Neural cell (in vitro differentiated cells): ENCODE measurements around the gene RAVER1.

Experiments used
- POLR2AphosphoS5 ChIP-seq: IDR thresholded peaks from 2 replicates; pipeline ENCODE4 v1.6.1; 2012
- RAD21 ChIP-seq: fragments of 450-650 bp; conservative IDR thresholded peaks from 2 replicates; pipeline ENCODE4 v1.6.1; 2014; ENCODE audit warnings: antibody characterized with exemption, mild to moderate bottlenecking, moderate library complexity
- TF ChIP-seq, protein P1 (sequence below): fragments of 450-650 bp; IDR thresholded peaks from 2 replicates; pipeline ENCODE4 v1.5.1; 2014; ENCODE audit warnings: antibody characterized with exemption, mild to moderate bottlenecking, moderate library complexity; ENCODE audit not compliant: poor library complexity, severe bottlenecking
- TF ChIP-seq, protein P2 (sequence below): IDR thresholded peaks from 2 replicates; pipeline ENCODE4 v1.6.1; 2012; ENCODE audit warnings: borderline replicate concordance

DNA sequence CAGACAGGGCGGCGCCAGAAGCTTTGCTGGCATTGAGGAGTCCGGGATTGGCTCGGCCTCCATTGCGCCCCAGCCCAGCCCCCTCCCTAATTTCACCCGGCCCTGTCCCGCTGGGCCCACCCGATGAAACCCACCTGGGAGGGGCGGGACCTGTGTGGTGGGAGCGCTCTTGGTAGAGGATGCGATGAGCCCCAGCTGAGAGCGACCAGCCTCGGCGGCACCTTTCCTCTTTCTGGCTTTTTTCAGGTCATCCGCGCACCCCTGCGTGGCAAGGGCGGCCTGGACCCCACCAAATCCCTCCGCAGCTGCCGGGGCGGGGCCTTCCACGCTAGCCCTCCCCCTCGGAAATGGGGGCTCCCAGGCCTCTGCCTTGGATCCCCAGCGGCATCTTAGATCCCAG, 23.9 kb downstream of the RAVER1 start, which contains the start of gene ZGLP1:
- TF ChIP-seq, protein P1, sequence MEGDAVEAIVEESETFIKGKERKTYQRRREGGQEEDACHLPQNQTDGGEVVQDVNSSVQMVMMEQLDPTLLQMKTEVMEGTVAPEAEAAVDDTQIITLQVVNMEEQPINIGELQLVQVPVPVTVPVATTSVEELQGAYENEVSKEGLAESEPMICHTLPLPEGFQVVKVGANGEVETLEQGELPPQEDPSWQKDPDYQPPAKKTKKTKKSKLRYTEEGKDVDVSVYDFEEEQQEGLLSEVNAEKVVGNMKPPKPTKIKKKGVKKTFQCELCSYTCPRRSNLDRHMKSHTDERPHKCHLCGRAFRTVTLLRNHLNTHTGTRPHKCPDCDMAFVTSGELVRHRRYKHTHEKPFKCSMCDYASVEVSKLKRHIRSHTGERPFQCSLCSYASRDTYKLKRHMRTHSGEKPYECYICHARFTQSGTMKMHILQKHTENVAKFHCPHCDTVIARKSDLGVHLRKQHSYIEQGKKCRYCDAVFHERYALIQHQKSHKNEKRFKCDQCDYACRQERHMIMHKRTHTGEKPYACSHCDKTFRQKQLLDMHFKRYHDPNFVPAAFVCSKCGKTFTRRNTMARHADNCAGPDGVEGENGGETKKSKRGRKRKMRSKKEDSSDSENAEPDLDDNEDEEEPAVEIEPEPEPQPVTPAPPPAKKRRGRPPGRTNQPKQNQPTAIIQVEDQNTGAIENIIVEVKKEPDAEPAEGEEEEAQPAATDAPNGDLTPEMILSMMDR: no peak
- no peak for TF ChIP-seq POLR2AphosphoS5
- TF ChIP-seq, protein P2, sequence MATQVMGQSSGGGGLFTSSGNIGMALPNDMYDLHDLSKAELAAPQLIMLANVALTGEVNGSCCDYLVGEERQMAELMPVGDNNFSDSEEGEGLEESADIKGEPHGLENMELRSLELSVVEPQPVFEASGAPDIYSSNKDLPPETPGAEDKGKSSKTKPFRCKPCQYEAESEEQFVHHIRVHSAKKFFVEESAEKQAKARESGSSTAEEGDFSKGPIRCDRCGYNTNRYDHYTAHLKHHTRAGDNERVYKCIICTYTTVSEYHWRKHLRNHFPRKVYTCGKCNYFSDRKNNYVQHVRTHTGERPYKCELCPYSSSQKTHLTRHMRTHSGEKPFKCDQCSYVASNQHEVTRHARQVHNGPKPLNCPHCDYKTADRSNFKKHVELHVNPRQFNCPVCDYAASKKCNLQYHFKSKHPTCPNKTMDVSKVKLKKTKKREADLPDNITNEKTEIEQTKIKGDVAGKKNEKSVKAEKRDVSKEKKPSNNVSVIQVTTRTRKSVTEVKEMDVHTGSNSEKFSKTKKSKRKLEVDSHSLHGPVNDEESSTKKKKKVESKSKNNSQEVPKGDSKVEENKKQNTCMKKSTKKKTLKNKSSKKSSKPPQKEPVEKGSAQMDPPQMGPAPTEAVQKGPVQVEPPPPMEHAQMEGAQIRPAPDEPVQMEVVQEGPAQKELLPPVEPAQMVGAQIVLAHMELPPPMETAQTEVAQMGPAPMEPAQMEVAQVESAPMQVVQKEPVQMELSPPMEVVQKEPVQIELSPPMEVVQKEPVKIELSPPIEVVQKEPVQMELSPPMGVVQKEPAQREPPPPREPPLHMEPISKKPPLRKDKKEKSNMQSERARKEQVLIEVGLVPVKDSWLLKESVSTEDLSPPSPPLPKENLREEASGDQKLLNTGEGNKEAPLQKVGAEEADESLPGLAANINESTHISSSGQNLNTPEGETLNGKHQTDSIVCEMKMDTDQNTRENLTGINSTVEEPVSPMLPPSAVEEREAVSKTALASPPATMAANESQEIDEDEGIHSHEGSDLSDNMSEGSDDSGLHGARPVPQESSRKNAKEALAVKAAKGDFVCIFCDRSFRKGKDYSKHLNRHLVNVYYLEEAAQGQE: no peak
- TF ChIP-seq RAD21: no peak
